Endometrial microvascular endothelial cells (primary cell): ENCODE data around the gene BCL2. TPM values are rescaled to one million over a fixed set of nuclear protein-coding genes. Genes with fewer than 3 reads are reported as not detected.
"Not testable (repeated sequence)": the region's sequence is repeated elsewhere in the genome, so short reads cannot be mapped to it uniquely, and the experiment has no call there.

Experiments used
- in situ Hi-C: cut with HindIII; loops from 2 replicates; pipeline ENCODE4 v1.10.0; 2017; ENCODE audit warnings: low sequenced_read_pairs, low pct_unique_long_range_greater_than_20kb; ENCODE audit errors: inconsistent ontology term
- total RNA-seq: library from RNA; depleted of rRNA; stranded (reverse); fragments of >200 nt; gene quantifications from one replicate; pipeline ENCODE4 v1.2.3, GENCODE V29; 2015; ENCODE audit errors: inconsistent ontology term

BCL2 gene
- total RNA-seq, 1 donor from 2014 or later: 0.56 TPM

- in situ Hi-C loops: no loop called here
These were observed 98.7 kb downstream of the BCL2 start for GRCh38 chr18:63220903-63221302.

- in situ Hi-C loops: no loop called here
These were observed 101.1 kb downstream of the BCL2 start for GRCh38 chr18:63218472-63218871.

- in situ Hi-C loops: no loop called here
These were observed 102.9 kb downstream of the BCL2 start for GRCh38 chr18:63216516-63217311.

GRCh38 chr18:63213936-63214671 lies 105.5 kb downstream of the BCL2 start:
- in situ Hi-C loops: no loop called here

- in situ Hi-C loops: no loop called here
These were observed 106.2 kb downstream of the BCL2 start for GRCh38 chr18:63213331-63213900.

- in situ Hi-C loops: no loop called here
These were observed 109.0 kb downstream of the BCL2 start for GRCh38 chr18:63210521-63210920.

- in situ Hi-C loops: no loop called here
These were observed 110.9 kb downstream of the BCL2 start for GRCh38 chr18:63208676-63209075.

GRCh38 chr18:63207835-63208234 lies 111.7 kb downstream of the BCL2 start:
- in situ Hi-C loops: no loop called here

- in situ Hi-C loops: no loop called here
These were observed 112.3 kb downstream of the BCL2 start for GRCh38 chr18:63207143-63207790.

GRCh38 chr18:63206433-63207142 lies 113.0 kb downstream of the BCL2 start:
- in situ Hi-C loops: no loop called here

GRCh38 chr18:63205791-63206252 lies 113.7 kb downstream of the BCL2 start:
- in situ Hi-C loops: no loop called here

- in situ Hi-C loops: no loop called here
These were observed 116.1 kb downstream of the BCL2 start for GRCh38 chr18:63203497-63203896.

- in situ Hi-C loops: no loop called here
These were observed 116.7 kb downstream of the BCL2 start for GRCh38 chr18:63202828-63203227.

- in situ Hi-C loops: not testable (repeated sequence)
These were observed 118.1 kb downstream of the BCL2 start for GRCh38 chr18:63201456-63201855.

GRCh38 chr18:63199743-63200241 lies 119.8 kb downstream of the BCL2 start:
- in situ Hi-C loops: no loop called here

- in situ Hi-C loops: no loop called here
These were observed 120.5 kb downstream of the BCL2 start for GRCh38 chr18:63198868-63199742.

GRCh38 chr18:63198098-63198760 lies 121.3 kb downstream of the BCL2 start:
- in situ Hi-C loops: no loop called here
